Measurements from ENCODE around the gene ABTB1. TPM values are rescaled to one million over a fixed set of nuclear protein-coding genes. Genes with fewer than 3 reads are reported as not detected.

Gene ABTB1
- total and polyA plus RNA-seq, 7 donors: 18.0 to 75.3 (median 36.5) TPM

- H3K27me3 ChIP-seq: no peaks in the 10 kb centered on the region
- WGBS, 2 donors: 96 to 97% methylated on average over 21 of the region's 21 CpGs
- H3K9me3 ChIP-seq: no peaks in the 10 kb centered on the region
- H3K27ac ChIP-seq: no peak overlapping the region
- peaks cover 0 to 27% (median 22%) of the 10 kb centered on the region in 4 donors for H3K4me1 ChIP-seq
- peaks cover 9 to 58% (median 18%) of the 10 kb centered on the region in 4 donors for H3K36me3 ChIP-seq
- intact Hi-C loops (cut with DNase I): no loop called here
- H3K4me3 ChIP-seq: no peak overlapping the region
- peak; percentile 64 for DNase-seq
- TF ChIP-seq POLR2A (IDR thresholded peaks at IDR 0.05): no peak
- no peak for TF ChIP-seq POLR2AphosphoS5 (IDR thresholded peaks at IDR 0.05)
- no peak for TF ChIP-seq EP300 (IDR thresholded peaks at IDR 0.05)
- TF ChIP-seq CTCF (IDR thresholded peaks at IDR 0.05): no peak
These were observed 4.2 kb downstream of the ABTB1 start for GRCh38 chr3:127676921-127677351.

- Histone ChIP-seq H3K27me3 (no peaks in the 10 kb centered on the region), H3K27ac (no peak overlapping the region), H3K9me3 (no peaks in the 10 kb centered on the region), H3K36me3 (peaks cover 9 to 58% (median 18%) of the 10 kb centered on the region in 4 donors), H3K4me3 (no peak overlapping the region), H3K4me1 (peaks cover 0 to 23% (median 18%) of the 10 kb centered on the region in 4 donors)
- intact Hi-C loops (cut with DNase I): no loop called here
- 93 to 94% methylated on average over 17 of the region's 17 CpGs for WGBS, 2 donors
- TF ChIP-seq POLR2A (IDR thresholded peaks at IDR 0.05): no peak
- no peak for TF ChIP-seq CTCF (IDR thresholded peaks at IDR 0.05)
- TF ChIP-seq POLR2AphosphoS5 (IDR thresholded peaks at IDR 0.05): no peak
- DNase-seq: peak; percentile 48
These were observed 5.0 kb downstream of the ABTB1 start for GRCh38 chr3:127677541-127678314.

GRCh38 chr3:127678315-127678599 is 5.5 kb downstream of the ABTB1 start:
- Histone ChIP-seq H3K4me3 (no peak overlapping the region), H3K27ac (no peak overlapping the region), H3K36me3 (peaks cover 9 to 58% (median 18%) of the 10 kb centered on the region in 4 donors), H3K9me3 (no peaks in the 10 kb centered on the region), H3K27me3 (no peaks in the 10 kb centered on the region), H3K4me1 (peaks cover 0 to 23% (median 17%) of the 10 kb centered on the region in 4 donors)
- intact Hi-C loops (cut with DNase I): no loop called here
- WGBS, 2 donors: 94 to 95% methylated on average over 8 of the region's 8 CpGs
- DNase-seq: no peak
- no peak for TF ChIP-seq POLR2AphosphoS5 (IDR thresholded peaks at IDR 0.05)
- TF ChIP-seq POLR2A (IDR thresholded peaks at IDR 0.05): no peak

- no peak overlapping the region for H3K27ac ChIP-seq
- H3K27me3 ChIP-seq: no peaks in the 10 kb centered on the region
- peak; percentile 57 for DNase-seq
- H3K4me1 ChIP-seq: peaks cover 0 to 18% (median 11%) of the 10 kb centered on the region in 4 donors
- H3K36me3 ChIP-seq: peaks cover 9 to 58% (median 18%) of the 10 kb centered on the region in 4 donors
- WGBS, 2 donors: 87 to 92% methylated on average over 12 of the region's 12 CpGs
- H3K9me3 ChIP-seq: no peaks in the 10 kb centered on the region
- intact Hi-C loops (cut with DNase I): no loop called here
- TF ChIP-seq EP300 (IDR thresholded peaks at IDR 0.05) (no peak), POLR2AphosphoS5 (IDR thresholded peaks at IDR 0.05) (no peak), CTCF (IDR thresholded peaks at IDR 0.05) (no peak), POLR2A (IDR thresholded peaks at IDR 0.05) (no peak)
- no peak overlapping the region for H3K4me3 ChIP-seq
These were observed 6.1 kb downstream of the ABTB1 start for GRCh38 chr3:127678611-127679533.

All from sigmoid colon (tissue), 7 donors.